Astrocyte of the spinal cord (primary cell): ENCODE data around the gene ZNF638.

Experiments used
- DNase-seq: peaks from one replicate; pipeline ENCODE4 v3.0.0; 2011; ENCODE audit warnings: low read depth, low spot score
- H3K4me3 ChIP-seq: 2 replicates; pipeline ENCODE4 v1.5.1; 2011; ENCODE audit warnings: low read depth, mild to moderate bottlenecking, low read length, moderate library complexity
- in situ Hi-C: cut with HindIII; loops from 2 replicates; pipeline ENCODE4 v1.10.0; 2017; ENCODE audit warnings: low sequenced_read_pairs
- TF ChIP-seq, protein P1 (sequence below): IDR thresholded peaks from 2 replicates; pipeline ENCODE4 v1.5.1; 2012; ENCODE audit warnings: low read depth, mild to moderate bottlenecking, low read length, inconsistent platforms

The ZNF638 gene

GRCh38 chr2:71464389-71464788 lies 132.8 kb downstream of the ZNF638 start:
- H3K4me3 ChIP-seq = no peak overlapping the region
- in situ Hi-C loops = no loop called here
- DNase-seq = no peak
- TF ChIP-seq, protein P1, sequence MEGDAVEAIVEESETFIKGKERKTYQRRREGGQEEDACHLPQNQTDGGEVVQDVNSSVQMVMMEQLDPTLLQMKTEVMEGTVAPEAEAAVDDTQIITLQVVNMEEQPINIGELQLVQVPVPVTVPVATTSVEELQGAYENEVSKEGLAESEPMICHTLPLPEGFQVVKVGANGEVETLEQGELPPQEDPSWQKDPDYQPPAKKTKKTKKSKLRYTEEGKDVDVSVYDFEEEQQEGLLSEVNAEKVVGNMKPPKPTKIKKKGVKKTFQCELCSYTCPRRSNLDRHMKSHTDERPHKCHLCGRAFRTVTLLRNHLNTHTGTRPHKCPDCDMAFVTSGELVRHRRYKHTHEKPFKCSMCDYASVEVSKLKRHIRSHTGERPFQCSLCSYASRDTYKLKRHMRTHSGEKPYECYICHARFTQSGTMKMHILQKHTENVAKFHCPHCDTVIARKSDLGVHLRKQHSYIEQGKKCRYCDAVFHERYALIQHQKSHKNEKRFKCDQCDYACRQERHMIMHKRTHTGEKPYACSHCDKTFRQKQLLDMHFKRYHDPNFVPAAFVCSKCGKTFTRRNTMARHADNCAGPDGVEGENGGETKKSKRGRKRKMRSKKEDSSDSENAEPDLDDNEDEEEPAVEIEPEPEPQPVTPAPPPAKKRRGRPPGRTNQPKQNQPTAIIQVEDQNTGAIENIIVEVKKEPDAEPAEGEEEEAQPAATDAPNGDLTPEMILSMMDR = no peak

DNA sequence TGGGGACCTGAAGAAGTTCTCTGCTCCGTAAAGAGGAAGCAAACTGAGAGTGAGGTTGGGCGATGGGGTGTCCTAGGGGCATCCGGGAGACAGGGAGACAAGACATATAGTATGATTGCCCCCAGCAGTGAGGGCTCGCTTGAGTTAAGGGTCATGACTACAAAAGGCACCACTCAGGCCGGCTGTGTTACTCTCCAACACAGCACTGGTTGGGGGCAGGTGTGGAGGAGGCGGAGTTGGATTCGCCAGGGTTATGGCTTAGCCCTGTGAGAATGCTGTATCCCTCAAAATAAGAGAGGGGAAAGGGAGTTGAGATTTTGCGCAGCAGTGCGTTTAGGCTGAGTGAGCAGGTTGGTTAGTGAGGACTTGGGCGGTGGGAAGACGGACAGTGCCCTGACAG lies 133.8 kb downstream of the ZNF638 start:
- no peak for DNase-seq
- no peak overlapping the region for H3K4me3 ChIP-seq
- in situ Hi-C loops = no loop called here
- TF ChIP-seq, protein P1 = no peak

GRCh38 chr2:71465961-71466300 lies 134.3 kb downstream of the ZNF638 start:
- no peak for DNase-seq
- TF ChIP-seq, protein P1 = no peak
- in situ Hi-C loops = no loop called here
- H3K4me3 ChIP-seq = peak overlapping the region; percentile 50

GRCh38 chr2:71466301-71467179 lies 135.0 kb downstream of the ZNF638 start:
- DNase-seq = no peak
- in situ Hi-C loops = no loop called here
- TF ChIP-seq, protein P1 = no peak
- H3K4me3 ChIP-seq = peak overlapping the region; percentile 50

DNA sequence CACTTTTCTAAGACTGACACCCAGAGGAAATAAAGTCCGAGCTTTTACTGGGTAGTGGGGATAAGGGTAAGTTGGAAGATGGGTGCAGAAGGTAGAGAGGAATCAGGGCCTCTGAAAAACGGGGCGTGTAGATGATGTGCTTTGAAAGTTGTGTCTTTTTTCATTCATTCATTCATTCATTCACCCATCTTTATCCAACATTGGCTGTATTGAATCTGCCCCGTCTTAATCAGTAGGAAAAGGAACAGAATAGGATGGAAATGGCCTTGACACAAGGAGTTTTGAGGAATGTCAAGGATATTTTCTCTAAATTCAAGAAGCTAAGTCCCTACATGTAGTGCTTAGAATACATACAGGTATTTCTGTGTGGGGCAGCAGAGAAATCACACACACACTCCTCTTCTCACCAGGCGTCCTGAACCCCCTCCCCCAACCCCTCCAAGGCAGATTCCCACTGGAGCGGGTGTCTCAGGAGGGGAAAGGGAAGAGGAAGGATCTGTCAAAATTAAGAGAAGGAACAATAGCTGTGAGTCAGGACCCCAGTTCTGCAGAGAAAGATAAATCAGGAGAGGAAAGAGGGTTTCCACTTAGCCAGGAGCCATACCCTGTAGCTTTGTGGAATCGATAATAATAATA lies 135.7 kb downstream of the ZNF638 start:
- no peak for DNase-seq
- in situ Hi-C loops = no loop called here
- TF ChIP-seq, protein P1 = no peak
- peak overlapping the region; percentile 50 for H3K4me3 ChIP-seq

DNA sequence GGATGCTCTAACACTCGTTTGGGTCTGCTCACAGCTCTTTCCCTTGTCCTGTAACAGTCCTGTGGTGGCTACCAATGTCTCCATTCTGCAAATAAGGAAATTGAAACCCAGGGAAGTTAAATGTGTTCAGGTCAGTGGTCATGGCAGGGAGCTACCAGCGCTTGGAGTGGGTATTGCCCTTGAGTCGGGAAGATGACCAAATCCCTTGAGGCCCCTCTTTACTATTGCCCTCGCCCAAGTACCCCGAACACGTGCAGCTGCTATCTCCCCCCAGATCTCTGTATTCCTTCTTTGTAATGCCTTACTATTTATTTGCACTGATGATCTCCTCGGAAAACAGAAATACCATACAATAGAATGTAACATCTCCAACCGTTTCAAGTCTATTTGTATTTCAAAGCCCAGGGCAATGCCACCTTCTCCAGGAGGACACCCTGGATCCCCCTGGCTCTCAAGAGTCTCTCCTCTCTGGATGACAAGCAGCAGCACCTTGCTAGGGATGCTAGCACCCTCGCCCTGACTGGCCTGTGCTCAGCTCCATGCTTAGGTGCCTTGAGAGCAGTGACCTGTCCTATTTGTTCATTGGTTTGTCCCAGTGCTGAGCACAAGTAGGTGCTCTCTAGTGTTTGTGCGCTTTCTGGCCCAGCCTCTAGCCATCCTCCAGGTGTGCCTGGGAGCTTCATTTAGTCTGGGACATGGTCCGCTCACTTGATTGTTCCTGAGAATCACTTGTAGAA lies 136.9 kb downstream of the ZNF638 start:
- in situ Hi-C loops = no loop called here
- TF ChIP-seq, protein P1 = no peak
- H3K4me3 ChIP-seq = no peak overlapping the region
- no peak for DNase-seq
